SHP77 (cell line): Measurements from ENCODE around the gene TNNI2.
"Not testable (repeated sequence)": the region's sequence is repeated elsewhere in the genome, so short reads cannot be mapped to it uniquely, and the experiment has no call there.

ENCODE experiments used
- DNase-seq, 2 experiments: peaks; one replicate each; lab custom pipeline; 2025; lab: John Stamatoyannopoulos, UW

The TNNI2 gene

DNA sequence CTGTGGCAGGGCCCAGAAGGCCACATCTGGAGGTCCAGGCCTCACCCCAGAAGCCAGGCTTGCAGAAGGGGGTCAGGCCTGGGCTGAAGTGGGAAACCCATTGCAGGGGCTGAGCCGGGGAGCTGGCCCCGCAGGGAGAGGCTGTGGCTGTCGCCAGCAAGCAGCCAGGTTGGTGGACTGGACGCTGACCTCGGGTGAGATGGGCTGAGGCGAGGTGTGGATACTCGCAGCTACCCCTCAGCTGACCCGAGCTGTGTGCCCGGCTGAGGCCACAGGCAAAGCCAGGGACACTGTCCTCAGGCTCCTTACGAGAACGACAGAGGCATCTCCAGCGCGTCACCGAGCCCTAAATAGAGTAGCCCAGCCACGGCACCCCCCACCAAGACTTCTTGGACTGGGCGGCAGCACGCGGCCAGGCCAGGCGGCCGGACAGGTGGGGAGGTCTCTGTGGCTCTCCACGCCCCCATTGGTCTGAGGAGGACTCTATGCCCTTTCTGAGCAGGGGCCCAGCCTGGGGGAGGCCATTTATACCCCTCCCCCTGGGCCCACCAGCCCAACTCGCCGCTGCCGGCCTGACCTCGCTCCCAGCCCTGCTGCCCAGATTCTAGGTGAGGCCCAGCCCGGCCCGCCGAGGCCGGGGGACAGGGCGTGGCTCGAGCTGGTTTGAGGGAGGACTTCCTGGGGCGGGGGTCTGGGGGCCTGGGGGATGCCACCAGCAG lies at the start of gene TNNI2:
TNNI2 (plus strand) TSS at position 556 of the 719 bp plus-strand sequence. CDS start 716 bp downstream, outside the sequence.
- no peak for DNase-seq

- no peak for DNase-seq
Measured at GRCh38 chr11:1791912-1792311, 46.9 kb upstream of the TNNI2 start.

GRCh38 chr11:1792461-1792860 lies 46.3 kb upstream of the TNNI2 start:
- no peak for DNase-seq

- no peak for DNase-seq
Measured at GRCh38 chr11:1793081-1793480, 45.7 kb upstream of the TNNI2 start.

GRCh38 chr11:1796413-1797011 lies 42.3 kb upstream of the TNNI2 start:
- no peak for DNase-seq

GRCh38 chr11:1797391-1798125 lies 41.2 kb upstream of the TNNI2 start:
- no peak for DNase-seq

DNA sequence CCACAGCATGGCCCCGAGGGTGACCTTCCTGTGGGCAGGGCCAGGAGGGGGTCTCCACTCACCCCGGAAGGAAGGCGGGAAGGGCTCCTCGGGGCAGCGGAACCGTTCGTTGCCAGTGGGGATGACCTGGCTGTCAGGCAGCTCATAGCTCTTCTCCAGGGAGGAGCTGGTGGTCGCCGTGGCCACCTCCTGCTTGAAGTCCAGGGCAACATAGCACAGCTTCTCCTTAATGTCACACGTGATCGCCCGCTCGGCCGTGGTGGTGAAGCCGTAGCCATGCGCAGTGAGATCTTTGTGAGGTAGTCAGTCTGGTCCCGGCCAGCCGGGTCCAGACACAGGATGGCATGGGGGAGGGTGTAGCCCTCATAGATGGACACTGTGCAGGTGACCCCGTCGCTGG lies 35.5 kb upstream of the TNNI2 start:
- DNase-seq = no peak

GRCh38 chr11:1803835-1804519 lies 34.8 kb upstream of the TNNI2 start:
- not testable (repeated sequence) for DNase-seq

- DNase-seq = no peak
Measured at GRCh38 chr11:1805525-1805924, 33.3 kb upstream of the TNNI2 start.

GRCh38 chr11:1807264-1807995 lies 31.4 kb upstream of the TNNI2 start:
- DNase-seq = no peak

GRCh38 chr11:1810761-1811160 lies 28.0 kb upstream of the TNNI2 start:
- no peak for DNase-seq

GRCh38 chr11:1812274-1812673 lies 26.5 kb upstream of the TNNI2 start:
- no peak for DNase-seq

GRCh38 chr11:1812801-1813200 lies 26.0 kb upstream of the TNNI2 start:
- DNase-seq = no peak

GRCh38 chr11:1813356-1813755 lies 25.4 kb upstream of the TNNI2 start:
- not testable (repeated sequence) for DNase-seq

GRCh38 chr11:1814691-1815090 lies 24.1 kb upstream of the TNNI2 start:
- DNase-seq = no peak

DNA sequence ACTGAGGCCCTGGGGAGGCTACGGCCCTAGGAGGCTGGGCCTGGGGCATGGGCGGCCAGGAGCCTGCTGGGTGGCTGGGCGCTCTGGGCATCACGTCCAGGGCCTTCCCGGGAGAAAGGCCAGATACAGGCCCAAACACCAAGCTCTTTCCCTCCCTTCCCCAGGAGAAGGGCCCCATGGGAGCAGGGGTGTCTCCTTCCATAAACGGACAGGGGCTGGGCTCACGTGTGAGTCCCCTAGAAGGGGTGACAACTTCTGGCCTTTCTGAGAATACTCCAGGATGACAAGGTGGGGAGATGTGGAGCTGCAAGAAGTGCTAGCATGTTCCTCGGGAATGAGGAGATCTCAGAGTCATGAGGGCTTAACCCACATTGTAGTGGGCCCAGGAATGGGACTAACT lies 23.5 kb upstream of the TNNI2 start:
- DNase-seq = no peak

DNA sequence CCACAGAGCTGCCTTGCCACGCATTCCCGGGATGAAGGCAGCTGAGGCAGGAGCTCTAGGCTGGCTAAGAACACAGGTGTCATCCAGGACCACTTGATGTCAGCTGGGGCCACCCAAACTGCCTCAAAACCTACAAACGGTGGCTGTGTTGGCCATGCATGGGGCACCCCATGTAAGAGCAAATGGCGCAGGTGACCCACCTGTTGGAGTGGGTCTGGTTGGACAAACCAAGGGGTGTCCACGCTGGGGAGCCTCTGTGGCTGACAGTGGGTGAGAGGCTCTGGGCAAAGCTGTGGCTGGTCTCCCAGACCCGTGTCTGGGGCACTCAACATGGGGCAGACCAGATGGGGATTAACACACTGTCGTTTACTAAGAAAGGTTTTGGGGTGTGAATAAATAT lies 23.0 kb upstream of the TNNI2 start:
- DNase-seq = no peak

GRCh38 chr11:1817000-1817399 lies 21.8 kb upstream of the TNNI2 start:
- DNase-seq = no peak

- no peak for DNase-seq
Measured at GRCh38 chr11:1817511-1817910, 21.3 kb upstream of the TNNI2 start.

DNA sequence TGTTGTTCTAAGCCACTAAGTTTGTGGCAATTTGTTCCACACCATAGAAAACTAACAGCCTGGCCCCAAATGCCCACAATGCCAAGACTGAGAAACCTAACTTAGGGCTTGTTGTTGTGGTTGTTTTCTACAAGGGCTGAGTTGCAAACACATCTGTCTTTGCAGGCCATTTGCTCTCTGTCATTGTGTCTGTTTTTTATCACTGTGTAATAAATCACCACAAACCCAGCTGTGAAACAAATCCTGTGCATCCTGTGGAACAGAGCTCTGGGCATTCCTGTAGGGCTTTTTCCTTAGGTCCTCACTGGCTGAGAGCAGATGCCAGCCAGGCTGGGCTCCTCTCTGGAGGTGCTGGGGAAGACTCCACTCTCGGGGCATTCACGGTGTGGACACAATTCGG lies 19.7 kb upstream of the TNNI2 start:
- DNase-seq = no peak

- DNase-seq = no peak
Measured at GRCh38 chr11:1820463-1821325, 18.1 kb upstream of the TNNI2 start.
